WTC11 (cell line): ENCODE results near the gene KCND3.

Experiments
- ESRRA ChIP-seq: sonication (generic); formaldehyde crosslinking; IDR thresholded peaks from 2 replicates; pipeline ENCODE4 v1.8.1; 2022; ENCODE audit warnings: mild to moderate bottlenecking, missing genetic modification reagents, borderline replicate concordance
- FOXK1 ChIP-seq: sonication (generic); formaldehyde crosslinking; IDR thresholded peaks from 2 replicates; pipeline ENCODE4 v1.8.0; 2022; ENCODE audit warnings: mild to moderate bottlenecking, moderate library complexity, missing genetic modification reagents
- HMGA2 ChIP-seq: fragments of 250-450 bp; sonication (Bioruptor Pico); IDR thresholded peaks from 2 replicates; pipeline ENCODE4 v1.4.0; 2021; ENCODE audit warnings: mild to moderate bottlenecking, moderate library complexity
- NFYB ChIP-seq: sonication (generic); formaldehyde crosslinking; conservative IDR thresholded peaks from 2 replicates; pipeline ENCODE4 v1.8.0; 2022; ENCODE audit warnings: low read depth, missing genetic modification reagents
- TCF7 ChIP-seq: sonication (generic); formaldehyde crosslinking; IDR thresholded peaks from 2 replicates; pipeline ENCODE4 v1.8.0; 2022; ENCODE audit warnings: mild to moderate bottlenecking, low read depth, missing genetic modification reagents, moderate library complexity
- ZNF121 ChIP-seq: sonication (generic); formaldehyde crosslinking; IDR thresholded peaks from 2 replicates; pipeline ENCODE4 v1.8.0; 2023; ENCODE audit warnings: missing genetic modification reagents
- TF ChIP-seq, protein P1 (sequence below): fragments of 200-600 bp; IDR thresholded peaks from 2 replicates; pipeline ENCODE4 v1.8.0; 2022; ENCODE audit warnings: antibody characterized with exemption
- TF ChIP-seq, protein P2 (sequence below): sonication (generic); formaldehyde crosslinking; IDR thresholded peaks from 2 replicates; pipeline ENCODE4 v1.8.0; 2022; ENCODE audit warnings: mild to moderate bottlenecking, missing genetic modification reagents
- TF ChIP-seq, protein P3 (sequence below): sonication (generic); formaldehyde crosslinking; IDR thresholded peaks from 2 replicates; pipeline ENCODE4 v1.8.1; 2023; ENCODE audit warnings: mild to moderate bottlenecking, missing genetic modification reagents
- TF ChIP-seq, protein P4 (sequence below): sonication (generic); formaldehyde crosslinking; conservative IDR thresholded peaks from 2 replicates; pipeline ENCODE4 v1.8.1; 2023; ENCODE audit warnings: mild to moderate bottlenecking, low read depth, missing genetic modification reagents, moderate library complexity

DNA sequence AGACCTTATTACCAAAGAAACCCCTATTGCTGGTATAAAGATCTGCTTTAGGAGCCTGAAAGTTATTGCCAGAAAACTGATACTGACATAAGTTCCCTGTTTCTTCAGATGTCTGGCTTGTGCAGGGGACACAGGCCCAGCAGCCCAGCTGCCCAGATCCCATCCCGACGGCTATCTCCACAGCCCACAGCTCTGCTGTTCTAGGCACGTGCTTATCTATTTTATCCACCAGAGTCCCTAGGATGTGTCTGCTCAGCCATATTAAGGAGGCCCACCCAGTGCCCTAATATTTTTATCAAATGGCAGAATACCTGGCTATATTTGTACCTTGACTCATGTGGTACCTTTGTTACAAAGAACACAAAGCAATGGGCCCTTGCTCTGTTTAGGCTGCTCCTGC, 174.8 kb downstream of the KCND3 start:
- TF ChIP-seq ZNF121 (CRISPR knock-in tag) (no peak), NFYB (CRISPR knock-in tag) (no peak), ESRRA (CRISPR knock-in tag) (no peak), FOXK1 (CRISPR knock-in tag) (no peak), HMGA2 (no peak), TCF7 (CRISPR knock-in tag) (no peak)
- TF ChIP-seq, protein P1, sequence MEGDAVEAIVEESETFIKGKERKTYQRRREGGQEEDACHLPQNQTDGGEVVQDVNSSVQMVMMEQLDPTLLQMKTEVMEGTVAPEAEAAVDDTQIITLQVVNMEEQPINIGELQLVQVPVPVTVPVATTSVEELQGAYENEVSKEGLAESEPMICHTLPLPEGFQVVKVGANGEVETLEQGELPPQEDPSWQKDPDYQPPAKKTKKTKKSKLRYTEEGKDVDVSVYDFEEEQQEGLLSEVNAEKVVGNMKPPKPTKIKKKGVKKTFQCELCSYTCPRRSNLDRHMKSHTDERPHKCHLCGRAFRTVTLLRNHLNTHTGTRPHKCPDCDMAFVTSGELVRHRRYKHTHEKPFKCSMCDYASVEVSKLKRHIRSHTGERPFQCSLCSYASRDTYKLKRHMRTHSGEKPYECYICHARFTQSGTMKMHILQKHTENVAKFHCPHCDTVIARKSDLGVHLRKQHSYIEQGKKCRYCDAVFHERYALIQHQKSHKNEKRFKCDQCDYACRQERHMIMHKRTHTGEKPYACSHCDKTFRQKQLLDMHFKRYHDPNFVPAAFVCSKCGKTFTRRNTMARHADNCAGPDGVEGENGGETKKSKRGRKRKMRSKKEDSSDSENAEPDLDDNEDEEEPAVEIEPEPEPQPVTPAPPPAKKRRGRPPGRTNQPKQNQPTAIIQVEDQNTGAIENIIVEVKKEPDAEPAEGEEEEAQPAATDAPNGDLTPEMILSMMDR = no peak
- TF ChIP-seq, protein P2, sequence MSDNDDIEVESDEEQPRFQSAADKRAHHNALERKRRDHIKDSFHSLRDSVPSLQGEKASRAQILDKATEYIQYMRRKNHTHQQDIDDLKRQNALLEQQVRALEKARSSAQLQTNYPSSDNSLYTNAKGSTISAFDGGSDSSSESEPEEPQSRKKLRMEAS = no peak
- TF ChIP-seq, protein P3, sequence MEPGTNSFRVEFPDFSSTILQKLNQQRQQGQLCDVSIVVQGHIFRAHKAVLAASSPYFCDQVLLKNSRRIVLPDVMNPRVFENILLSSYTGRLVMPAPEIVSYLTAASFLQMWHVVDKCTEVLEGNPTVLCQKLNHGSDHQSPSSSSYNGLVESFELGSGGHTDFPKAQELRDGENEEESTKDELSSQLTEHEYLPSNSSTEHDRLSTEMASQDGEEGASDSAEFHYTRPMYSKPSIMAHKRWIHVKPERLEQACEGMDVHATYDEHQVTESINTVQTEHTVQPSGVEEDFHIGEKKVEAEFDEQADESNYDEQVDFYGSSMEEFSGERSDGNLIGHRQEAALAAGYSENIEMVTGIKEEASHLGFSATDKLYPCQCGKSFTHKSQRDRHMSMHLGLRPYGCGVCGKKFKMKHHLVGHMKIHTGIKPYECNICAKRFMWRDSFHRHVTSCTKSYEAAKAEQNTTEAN (CRISPR knock-in tag) = no peak
- TF ChIP-seq, protein P4, sequence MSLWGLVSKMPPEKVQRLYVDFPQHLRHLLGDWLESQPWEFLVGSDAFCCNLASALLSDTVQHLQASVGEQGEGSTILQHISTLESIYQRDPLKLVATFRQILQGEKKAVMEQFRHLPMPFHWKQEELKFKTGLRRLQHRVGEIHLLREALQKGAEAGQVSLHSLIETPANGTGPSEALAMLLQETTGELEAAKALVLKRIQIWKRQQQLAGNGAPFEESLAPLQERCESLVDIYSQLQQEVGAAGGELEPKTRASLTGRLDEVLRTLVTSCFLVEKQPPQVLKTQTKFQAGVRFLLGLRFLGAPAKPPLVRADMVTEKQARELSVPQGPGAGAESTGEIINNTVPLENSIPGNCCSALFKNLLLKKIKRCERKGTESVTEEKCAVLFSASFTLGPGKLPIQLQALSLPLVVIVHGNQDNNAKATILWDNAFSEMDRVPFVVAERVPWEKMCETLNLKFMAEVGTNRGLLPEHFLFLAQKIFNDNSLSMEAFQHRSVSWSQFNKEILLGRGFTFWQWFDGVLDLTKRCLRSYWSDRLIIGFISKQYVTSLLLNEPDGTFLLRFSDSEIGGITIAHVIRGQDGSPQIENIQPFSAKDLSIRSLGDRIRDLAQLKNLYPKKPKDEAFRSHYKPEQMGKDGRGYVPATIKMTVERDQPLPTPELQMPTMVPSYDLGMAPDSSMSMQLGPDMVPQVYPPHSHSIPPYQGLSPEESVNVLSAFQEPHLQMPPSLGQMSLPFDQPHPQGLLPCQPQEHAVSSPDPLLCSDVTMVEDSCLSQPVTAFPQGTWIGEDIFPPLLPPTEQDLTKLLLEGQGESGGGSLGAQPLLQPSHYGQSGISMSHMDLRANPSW (CRISPR knock-in tag) = no peak
